Ramos (cell line): Measurements from ENCODE around the gene FGF6.

ENCODE experiments used
- in situ Hi-C: fragments of 300-500 bp; cut with MboI; formaldehyde crosslinking; loops from one replicate; pipeline ENCODE4 v1.14.3; 2022; ENCODE audit warnings: low sequenced_read_pairs; ENCODE audit not compliant: unreplicated experiment

Gene FGF6

GRCh38 chr12:4448371-4448940 is 2.8 kb upstream of the FGF6 start:
- in situ Hi-C loops, result no loop called here

GRCh38 chr12:4447151-4447550 is 1.5 kb upstream of the FGF6 start:
- in situ Hi-C loops, result no loop called here

DNA sequence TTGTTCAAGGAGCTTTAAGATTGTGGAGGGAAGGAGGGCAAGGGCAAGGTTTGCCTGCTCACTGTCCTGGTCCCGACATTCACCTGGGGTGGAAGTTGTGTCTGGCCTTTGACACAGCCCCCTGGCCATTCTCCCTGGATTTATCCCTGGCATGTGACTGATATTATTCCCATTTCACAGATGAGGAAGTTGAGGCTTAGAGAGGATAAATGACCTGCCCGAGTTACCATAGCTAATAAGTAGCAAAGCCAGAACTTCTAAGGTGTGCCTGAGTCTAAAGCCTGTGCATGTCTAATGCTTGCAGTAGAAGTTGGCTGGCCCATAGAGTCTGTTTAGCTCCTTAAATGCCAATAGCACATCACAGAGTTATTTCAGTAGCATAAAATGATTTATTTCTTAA is 720 bp upstream of the FGF6 start:
- in situ Hi-C loops, result no loop called here

- in situ Hi-C loops, result no loop called here
Observed at GRCh38 chr12:4444031-4444430, 1.6 kb downstream of the FGF6 start.

GRCh38 chr12:4443616-4444015 is 2.0 kb downstream of the FGF6 start:
- in situ Hi-C loops, result no loop called here

DNA sequence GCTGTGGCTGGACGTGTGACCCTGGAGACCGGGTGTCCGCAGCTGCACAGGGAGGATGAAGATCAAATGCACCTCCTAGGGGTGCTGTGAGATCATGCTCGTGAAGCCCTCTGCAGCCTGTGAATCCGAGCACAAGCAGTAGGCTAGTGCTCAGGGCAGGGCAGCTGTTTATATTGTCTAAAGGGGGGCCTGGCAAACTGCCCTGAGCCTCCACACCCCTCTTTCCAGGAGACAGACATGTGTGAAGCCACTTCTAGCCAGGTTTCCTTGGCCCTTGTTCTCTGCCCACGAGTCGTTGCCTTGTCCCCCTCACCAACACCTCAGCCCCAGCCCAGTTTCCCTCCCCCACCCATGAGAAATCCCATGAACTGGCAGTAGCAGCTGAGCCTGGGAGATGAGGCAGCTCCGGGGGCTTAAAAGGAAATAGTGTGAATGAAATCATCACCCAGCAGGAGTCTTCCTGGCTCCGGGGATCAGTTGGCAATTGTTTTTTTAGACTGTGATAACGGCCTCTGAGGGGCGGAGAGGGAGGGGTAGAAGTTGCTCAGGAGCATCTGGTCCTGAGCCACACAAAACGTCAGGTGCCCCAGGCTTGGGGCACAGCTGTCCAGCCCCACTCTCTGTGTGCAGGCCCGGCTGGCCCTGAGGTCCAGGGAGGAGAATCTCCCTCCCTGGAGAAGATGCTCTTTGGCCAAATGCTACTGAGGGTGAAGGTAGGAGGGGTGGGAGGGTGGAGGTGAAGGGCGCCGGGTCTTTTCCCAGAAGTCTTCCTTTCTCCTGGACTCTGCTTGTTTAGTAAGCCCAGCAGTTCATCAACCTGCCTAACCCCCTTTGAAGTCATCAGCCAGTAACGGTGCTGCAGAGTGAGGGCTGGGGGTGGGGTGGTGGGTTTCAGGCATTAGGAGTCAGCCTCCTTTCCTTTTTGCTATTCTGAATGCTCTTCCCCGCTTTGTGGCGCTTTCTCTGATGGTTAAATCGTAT is 4.0 kb downstream of the FGF6 start:
- in situ Hi-C loops, result no loop called here

DNA sequence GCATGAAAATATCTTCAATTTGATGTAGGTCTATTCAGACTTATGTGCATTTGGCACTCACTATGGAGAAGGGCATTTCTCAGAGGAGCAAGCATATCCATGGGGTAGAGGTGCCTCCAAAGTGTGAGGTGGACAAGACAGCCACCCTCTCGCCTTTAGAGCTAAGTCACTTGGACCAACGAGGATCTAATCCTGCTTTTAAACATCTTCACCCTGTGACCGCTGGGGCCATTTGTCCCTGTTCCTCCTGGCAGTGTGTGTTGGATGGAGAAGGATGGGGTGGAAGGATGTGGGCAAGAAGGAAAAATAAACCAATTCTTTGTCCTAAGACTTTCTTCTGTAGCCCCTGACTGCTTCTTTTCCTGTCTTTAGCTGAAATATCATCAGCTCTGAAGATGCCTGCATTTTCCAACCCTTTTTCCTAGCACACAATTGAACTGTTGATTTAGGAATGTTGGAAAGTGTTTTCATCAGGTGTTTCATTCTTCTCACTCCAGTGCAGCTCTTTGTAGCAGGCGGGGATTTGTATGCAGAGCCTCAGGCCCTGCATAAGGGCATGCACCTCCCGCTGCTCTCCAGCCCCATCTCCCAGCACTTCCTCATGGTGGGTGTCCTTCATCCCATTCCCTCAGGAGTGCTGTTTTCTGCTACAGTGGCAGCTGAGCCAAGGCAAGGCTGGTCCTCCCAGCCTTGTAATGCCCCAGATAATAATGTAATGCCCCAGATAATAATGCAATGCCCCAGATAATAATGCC is 5.3 kb downstream of the FGF6 start:
- in situ Hi-C loops, result no loop called here

DNA sequence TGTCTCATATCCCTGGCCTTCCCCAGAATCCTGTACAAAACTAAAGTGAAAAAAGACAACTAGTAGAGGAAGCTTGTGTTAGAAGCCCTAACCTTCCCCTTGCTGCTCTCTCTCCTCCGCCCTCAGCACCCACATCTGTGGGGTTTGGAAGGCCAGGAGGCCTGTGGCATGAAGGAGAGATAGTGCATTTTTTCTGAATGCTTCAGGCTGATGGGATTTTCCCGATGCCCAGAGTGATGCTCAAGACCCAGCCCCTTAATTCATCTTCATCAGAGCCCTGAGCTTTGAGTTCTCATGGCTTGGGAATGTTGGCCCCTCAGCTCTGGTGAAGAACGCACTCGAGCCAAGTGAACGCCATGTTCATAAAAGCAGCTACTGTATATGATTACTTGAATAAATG is 5.9 kb downstream of the FGF6 start:
- in situ Hi-C loops, result no loop called here

DNA sequence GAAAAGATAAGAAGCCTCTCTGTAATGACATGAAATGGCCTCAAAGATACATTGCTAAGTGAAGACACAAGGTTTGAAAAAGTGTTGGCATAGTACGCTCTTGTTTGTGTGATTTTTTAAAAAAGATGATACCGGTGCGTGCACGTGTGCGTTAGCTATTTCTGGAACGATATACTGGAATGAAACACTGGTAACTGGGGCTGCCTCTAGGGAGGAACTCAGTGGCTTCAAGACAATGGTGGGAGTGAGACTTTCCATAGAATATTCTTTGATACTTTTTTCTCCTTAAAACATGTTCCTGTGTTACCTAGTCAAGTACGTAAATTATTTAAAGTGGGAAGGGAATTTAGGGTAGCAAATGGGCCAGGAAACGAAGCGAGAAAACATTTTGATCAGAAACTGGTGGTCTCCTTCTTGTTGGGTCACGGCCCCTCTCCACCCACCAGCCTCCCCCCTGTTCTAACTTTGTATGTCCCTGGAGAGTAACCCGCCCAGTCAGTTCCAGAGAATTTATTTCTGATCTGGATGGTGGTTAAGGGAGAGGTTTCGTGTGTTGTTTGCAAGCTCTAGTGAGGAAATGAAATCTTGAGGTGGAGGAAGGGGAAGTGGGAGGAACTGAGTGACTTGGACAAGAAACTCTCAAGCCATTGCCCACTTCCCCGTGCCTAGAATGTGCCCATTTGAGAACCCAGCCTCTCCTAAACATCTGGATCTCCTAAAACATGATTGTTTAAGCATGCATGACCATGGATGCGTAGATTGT is 6.6 kb downstream of the FGF6 start:
- in situ Hi-C loops, result no loop called here

GRCh38 chr12:4435537-4435936 is 10.1 kb downstream of the FGF6 start:
- in situ Hi-C loops, result no loop called here

- in situ Hi-C loops, result no loop called here
Observed at GRCh38 chr12:4434706-4435425, 10.7 kb downstream of the FGF6 start.

- in situ Hi-C loops, result no loop called here
Observed at GRCh38 chr12:4434301-4434700, 11.3 kb downstream of the FGF6 start.

DNA sequence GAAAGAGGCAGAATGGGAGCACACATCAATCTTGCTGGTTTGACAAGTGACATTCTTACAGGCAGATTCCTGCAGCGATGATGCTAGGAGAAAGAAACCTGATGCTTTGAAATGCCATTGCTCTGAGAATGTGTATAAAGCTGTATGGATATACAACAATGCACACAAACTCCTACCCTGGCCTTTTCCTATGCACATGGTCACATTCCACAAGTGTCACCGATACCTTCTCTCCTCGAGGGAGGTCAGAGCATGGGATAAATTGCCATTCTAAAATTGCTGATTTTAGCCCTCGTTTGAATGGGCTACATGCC is 11.9 kb downstream of the FGF6 start:
- in situ Hi-C loops, result no loop called here

GRCh38 chr12:4432878-4433744 is 12.5 kb downstream of the FGF6 start:
- in situ Hi-C loops, result no loop called here

DNA sequence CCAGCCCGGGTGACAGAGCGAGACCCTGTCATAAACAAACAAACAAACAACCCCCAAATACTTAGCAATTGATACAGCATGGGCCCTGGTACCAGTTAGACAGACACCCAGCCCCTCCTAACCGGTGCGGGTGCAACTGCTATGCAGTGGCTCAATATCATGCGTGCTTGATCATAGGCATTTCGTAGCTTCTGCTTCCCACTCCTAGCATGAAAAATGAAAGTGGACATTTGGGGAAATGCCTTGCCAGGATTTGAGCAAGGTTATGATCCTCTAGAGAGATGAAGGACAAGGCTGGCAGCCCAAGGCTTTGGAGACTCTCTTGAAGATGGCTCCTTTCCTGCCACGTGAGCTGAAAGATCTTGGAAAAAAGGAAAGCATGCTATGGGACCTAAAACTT is 13.7 kb downstream of the FGF6 start:
- in situ Hi-C loops, result no loop called here

DNA sequence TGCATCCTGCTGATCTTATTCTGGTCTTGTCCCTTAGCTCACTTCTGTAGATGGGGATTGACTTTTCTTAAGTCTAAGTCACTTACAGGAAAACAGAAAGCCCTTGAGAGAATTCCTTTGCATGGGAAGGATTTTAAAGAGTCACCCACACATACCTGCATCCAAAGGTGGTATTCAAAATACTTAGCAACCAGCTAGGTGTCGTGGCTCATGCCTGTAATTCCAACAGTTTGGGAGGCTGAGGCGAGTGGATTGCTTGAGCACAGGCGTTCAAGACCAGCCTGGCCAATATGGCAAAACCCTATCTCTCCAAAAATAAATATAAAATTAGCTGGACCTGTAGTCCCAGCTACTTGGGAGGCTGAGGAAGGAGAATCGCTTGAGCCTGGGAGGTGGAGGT is 14.2 kb downstream of the FGF6 start:
- in situ Hi-C loops, result no loop called here

- in situ Hi-C loops, result no loop called here
Observed at GRCh38 chr12:4424422-4424821, 21.2 kb downstream of the FGF6 start.

GRCh38 chr12:4423528-4424195 is 22.0 kb downstream of the FGF6 start:
- in situ Hi-C loops, result no loop called here
